Germinal center (tissue), 1 donor: ENCODE results near the gene LRBA.
"Not testable (repeated sequence)": the region's sequence is repeated elsewhere in the genome, so short reads cannot be mapped to it uniquely, and the experiment has no call there.

Experiments
- DNase-seq: peaks from one replicate; pipeline ENCODE4 v3.0.0; 2012; ENCODE audit warnings: mixed read lengths, low spot score

LRBA gene

GRCh38 chr4:150418757-150419410 is 596.2 kb downstream of the LRBA start:
- DNase-seq: no peak

GRCh38 chr4:150415213-150415612 is 599.9 kb downstream of the LRBA start:
- DNase-seq: no peak

- DNase-seq: no peak
Observed at GRCh38 chr4:150411520-150411919, 603.6 kb downstream of the LRBA start.

- DNase-seq: no peak
Observed at GRCh38 chr4:150402871-150403272, 612.2 kb downstream of the LRBA start.

- no peak for DNase-seq
Observed at GRCh38 chr4:150401083-150401687, 613.9 kb downstream of the LRBA start.

GRCh38 chr4:150395872-150396271 is 619.2 kb downstream of the LRBA start:
- no peak for DNase-seq

GRCh38 chr4:150394046-150394445 is 621.0 kb downstream of the LRBA start:
- DNase-seq: no peak

GRCh38 chr4:150391052-150391451 is 624.0 kb downstream of the LRBA start:
- no peak for DNase-seq

- DNase-seq: no peak
Observed at GRCh38 chr4:150390531-150390910, 624.6 kb downstream of the LRBA start.

GRCh38 chr4:150389896-150390530 is 625.1 kb downstream of the LRBA start:
- no peak for DNase-seq

- no peak for DNase-seq
Observed at GRCh38 chr4:150387981-150388380, 627.1 kb downstream of the LRBA start.

GRCh38 chr4:150386415-150386814 is 628.7 kb downstream of the LRBA start:
- not testable (repeated sequence) for DNase-seq

GRCh38 chr4:150385606-150386005 is 629.5 kb downstream of the LRBA start:
- DNase-seq: no peak

GRCh38 chr4:150384249-150384648 is 630.8 kb downstream of the LRBA start:
- DNase-seq: no peak

GRCh38 chr4:150382028-150382427 is 633.1 kb downstream of the LRBA start:
- no peak for DNase-seq

- DNase-seq: no peak
Observed at GRCh38 chr4:150381609-150382008, 633.5 kb downstream of the LRBA start.

- no peak for DNase-seq
Observed at GRCh38 chr4:150381036-150381435, 634.0 kb downstream of the LRBA start.

GRCh38 chr4:150379454-150379853 is 635.6 kb downstream of the LRBA start:
- no peak for DNase-seq

GRCh38 chr4:150375025-150375424 is 640.1 kb downstream of the LRBA start:
- no peak for DNase-seq

- no peak for DNase-seq
Observed at GRCh38 chr4:150371869-150372268, 643.2 kb downstream of the LRBA start.

GRCh38 chr4:150369434-150370380 is 645.4 kb downstream of the LRBA start:
- no peak for DNase-seq

GRCh38 chr4:150368667-150369066 is 646.4 kb downstream of the LRBA start:
- no peak for DNase-seq
